Lower leg skin (tissue), 4 donors: ENCODE measurements around the gene SYCE3. TPM values are rescaled to one million over a fixed set of nuclear protein-coding genes. Genes with fewer than 3 reads are reported as not detected.

Source experiments
- DNase-seq, 2 donors: peaks; one replicate each; pipeline ENCODE4 v3.0.0-alpha.2; 2019; ENCODE audit warnings: low spot score in 2 of 2
- H3K4me3 ChIP-seq: fragments of 200-600 bp; sonication (generic); 2 replicates; pipeline ENCODE4 v1.5.1; 2017; ENCODE audit warnings: mild to moderate bottlenecking, low read depth; ENCODE audit not compliant: poor library complexity, severe bottlenecking
- POLR2A ChIP-seq, 2 donors: fragments of 450-650 bp; IDR thresholded peaks; one replicate each; pipeline ENCODE4 v1.6.1; 2016 to 2017; ENCODE audit warnings: antibody characterized with exemption in 2 of 2, mild to moderate bottlenecking in 1 of 2, moderate library complexity in 1 of 2
- WGBS, 2 donors: methylation state at CpG; one replicate each; pipeline ENCODE4 v1.1.5; 2018; 5-methylcytosine and 5-hydroxymethylcytosine counted together
- intact Hi-C: fragments of 100-400 bp; cut with DNase I; formaldehyde crosslinking; loops from one replicate; pipeline ENCODE4 v1.15.0; 2023; ENCODE audit warnings: low total_unique reads
- total RNA-seq, 4 donors: library from RNA; depleted of rRNA; stranded (reverse); fragments of >200 nt; gene quantifications; one replicate each; pipeline ENCODE4 v1.1.0, GENCODE V29; 2016
- TF ChIP-seq, protein P1 (sequence below), 3 donors: fragments of 450-650 bp; IDR thresholded peaks; one replicate each; pipeline ENCODE4 v1.5.1; 2016; ENCODE audit warnings: antibody characterized with exemption in 3 of 3, mild to moderate bottlenecking in 3 of 3, moderate library complexity in 2 of 3

Gene SYCE3
- total RNA-seq, 4 donors from 2014 or later: not detected

DNA sequence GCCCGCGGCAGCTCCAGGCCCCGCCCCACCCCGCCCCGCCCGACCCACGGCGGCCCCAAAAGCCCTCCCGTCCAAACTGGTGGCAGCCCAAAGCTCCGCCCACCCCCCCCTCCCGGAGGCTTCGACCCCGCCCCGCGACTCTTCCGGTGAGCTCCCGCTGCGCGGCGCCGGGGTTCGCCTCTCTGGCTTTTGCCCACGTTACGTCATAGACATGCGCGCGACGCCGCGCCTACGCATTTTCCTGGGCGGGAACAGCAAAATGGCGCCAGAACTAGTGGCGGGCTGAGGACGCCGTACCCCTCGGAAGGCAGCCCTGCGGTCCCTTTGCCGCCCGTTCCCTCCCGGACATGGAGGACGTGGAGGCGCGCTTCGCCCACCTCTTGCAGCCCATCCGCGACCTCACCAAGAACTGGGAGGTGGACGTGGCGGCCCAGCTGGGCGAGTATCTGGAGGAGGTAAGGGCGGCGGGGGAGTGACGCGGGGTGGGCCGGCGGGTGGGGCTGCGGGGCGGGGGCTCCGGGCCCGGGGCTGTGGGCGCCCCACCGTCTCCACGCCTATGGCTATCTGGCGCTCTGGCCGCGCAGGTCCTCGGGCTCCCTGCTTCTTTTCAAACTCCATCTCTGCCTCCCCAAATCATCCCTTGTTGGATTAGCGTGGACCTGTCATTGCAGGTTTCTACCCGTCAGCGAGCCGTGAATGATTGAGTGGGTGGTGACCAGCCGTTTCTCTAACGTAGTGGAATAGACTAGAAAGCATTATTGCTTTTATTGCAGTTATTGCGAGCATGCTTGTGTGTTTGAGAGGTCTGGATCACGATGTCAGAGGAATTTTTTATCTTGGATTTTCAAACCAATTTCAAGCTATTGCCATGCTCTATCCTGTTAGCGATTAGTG lies 54.5 kb downstream of the SYCE3 start, which contains the start of gene NCAPH2:
NCAPH2 (plus strand) TSS at position 234 of the 894 bp plus-strand sequence; CDS start at position 348, 114 bp downstream.
- TF ChIP-seq, protein P1, sequence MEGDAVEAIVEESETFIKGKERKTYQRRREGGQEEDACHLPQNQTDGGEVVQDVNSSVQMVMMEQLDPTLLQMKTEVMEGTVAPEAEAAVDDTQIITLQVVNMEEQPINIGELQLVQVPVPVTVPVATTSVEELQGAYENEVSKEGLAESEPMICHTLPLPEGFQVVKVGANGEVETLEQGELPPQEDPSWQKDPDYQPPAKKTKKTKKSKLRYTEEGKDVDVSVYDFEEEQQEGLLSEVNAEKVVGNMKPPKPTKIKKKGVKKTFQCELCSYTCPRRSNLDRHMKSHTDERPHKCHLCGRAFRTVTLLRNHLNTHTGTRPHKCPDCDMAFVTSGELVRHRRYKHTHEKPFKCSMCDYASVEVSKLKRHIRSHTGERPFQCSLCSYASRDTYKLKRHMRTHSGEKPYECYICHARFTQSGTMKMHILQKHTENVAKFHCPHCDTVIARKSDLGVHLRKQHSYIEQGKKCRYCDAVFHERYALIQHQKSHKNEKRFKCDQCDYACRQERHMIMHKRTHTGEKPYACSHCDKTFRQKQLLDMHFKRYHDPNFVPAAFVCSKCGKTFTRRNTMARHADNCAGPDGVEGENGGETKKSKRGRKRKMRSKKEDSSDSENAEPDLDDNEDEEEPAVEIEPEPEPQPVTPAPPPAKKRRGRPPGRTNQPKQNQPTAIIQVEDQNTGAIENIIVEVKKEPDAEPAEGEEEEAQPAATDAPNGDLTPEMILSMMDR (IDR thresholded peaks at IDR 0.05): no peak
- peak; percentile 95 to 99 for DNase-seq
- peak within 1 kb of the TSS; percentile 98 for H3K4me3 ChIP-seq
- intact Hi-C loops: no loop called here
- WGBS, 2 donors: 0% methylated on average over 17 to 50 of the region's 76 CpGs

DNA sequence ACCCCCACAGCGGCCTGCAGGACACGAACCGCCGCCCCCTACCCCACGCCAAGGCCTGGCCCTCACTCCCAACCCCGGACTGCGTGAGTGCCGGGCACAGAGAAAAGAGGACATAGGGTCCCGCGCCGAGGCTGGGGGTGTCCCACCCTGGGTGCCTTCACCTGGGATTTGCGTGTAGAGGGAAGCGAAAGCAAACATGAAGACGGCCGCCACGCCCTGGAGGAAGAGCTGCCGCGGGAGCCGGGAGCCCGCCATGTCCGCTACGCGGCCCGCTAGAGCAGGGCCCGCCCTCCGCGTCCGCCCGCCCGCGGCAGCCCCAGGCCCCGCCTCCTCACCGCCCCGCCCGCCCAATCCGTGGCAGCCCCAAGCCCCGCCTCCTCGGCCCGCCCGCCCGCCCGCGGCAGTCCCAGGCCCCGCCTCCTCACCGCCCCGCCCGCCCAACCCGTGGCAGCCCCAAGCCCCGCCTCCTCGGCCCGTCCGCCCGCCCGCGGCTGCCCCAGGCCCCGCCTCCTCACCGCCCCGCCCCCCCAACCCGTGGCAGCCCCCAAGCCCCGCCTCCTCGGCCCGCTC lies 55.2 kb downstream of the SYCE3 start, which contains the start of gene LMF2:
LMF2 (minus strand) TSS at position 282 of the 570 bp plus-strand sequence; CDS start at position 255, 27 bp downstream.
- WGBS, 2 donors: 0 to 1% methylated on average over 2 to 14 of the region's 62 CpGs
- TF ChIP-seq POLR2A (IDR thresholded peaks at IDR 0.05): no peak
- TF ChIP-seq, protein P1 (IDR thresholded peaks at IDR 0.05): no peak
- peak; percentile 89 to 98 for DNase-seq
- peak within 1 kb of the TSS; percentile 98 for H3K4me3 ChIP-seq
- intact Hi-C loops: no loop called here

DNA sequence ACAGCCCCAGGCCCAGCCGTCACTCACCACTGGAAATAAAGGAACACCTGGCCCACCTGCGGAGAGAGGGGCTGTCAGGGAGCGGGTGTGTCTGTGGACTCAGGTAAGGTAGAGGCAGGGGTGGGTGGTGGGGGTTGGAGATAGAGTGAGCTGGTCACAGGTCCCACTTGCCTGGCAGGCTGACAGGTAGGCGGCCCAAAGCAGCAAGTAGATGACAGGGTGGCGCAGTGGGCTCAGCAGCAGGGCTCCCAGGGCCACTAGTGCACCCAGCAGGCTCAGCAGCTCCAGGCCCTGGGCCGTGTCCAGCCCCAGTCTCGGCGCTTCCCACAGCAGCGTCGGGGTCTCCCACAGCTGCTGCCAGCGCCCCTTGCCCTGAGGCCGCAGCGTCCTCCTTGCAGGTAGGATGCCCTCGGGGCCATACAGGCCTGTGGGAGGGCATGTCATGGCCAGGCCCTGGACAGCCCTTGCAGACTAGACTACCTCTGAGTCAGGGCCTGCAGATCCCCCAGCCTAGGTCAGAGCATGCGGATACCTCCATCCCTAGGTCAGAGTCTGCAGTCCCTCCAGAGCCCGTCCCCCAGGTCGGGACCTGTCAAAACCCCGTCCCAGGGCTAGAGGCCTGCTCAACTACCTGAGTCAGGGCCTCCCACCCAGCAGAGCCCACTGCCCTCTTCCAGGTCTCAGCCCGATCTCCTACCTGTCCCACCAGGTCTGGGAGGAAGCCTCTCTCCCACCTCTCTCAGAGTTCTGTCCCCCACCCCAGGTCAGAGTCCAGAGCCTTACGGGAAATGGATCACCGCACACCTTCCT lies 55.9 kb downstream of the SYCE3 start:
- WGBS, 2 donors: 30 to 31% methylated on average over 21 of the region's 21 CpGs
- H3K4me3 ChIP-seq: peak overlapping the region; percentile 98
- no peak for TF ChIP-seq POLR2A (IDR thresholded peaks at IDR 0.05)
- TF ChIP-seq, protein P1 (IDR thresholded peaks at IDR 0.05): no peak
- intact Hi-C loops: no loop called here
- no peak for DNase-seq

DNA sequence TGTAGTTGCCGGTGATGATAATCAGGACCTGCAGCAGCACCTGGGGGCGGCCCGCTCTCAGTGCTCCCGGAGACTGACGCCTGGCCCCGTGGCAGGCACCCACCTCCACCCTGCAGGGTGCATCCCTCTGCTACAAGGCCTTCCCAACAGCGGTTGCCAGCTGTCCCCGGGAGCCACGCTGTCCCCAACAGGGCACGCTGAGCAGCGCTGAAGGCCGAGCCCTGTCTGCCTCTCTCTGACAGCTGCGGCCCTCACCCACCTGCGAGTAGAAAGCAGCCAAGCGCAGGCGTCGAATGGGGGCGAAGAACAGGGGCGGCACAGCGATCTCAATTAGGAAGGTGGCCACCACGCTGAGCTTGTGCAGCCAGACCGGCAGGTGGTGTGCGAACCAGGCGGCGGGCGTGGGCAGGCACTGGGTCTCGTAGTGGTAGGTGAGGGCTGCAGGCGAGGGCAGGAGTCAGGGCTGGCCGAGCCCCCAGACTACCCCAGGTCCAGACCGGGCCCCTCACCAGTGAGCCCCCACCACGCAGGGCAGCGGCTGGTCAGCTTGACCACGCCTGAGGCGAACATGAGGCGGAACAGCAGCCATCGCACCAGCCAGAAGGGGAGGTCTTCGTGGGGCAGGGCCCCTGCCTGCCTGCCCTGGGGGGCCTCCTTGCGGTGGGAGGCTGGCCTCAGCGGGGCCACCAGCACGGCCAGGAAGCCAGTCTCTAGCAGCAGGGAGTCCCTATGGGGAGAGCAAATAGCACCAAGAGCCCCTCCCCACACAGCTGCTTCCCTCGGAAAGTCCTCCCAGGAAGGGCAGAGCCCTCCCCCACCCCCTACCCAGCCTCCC lies 56.7 kb downstream of the SYCE3 start:
- intact Hi-C loops: no loop called here
- 87 to 94% methylated on average over 31 to 37 of the region's 41 CpGs for WGBS, 2 donors
- no peak for TF ChIP-seq POLR2A (IDR thresholded peaks at IDR 0.05)
- TF ChIP-seq, protein P1 (IDR thresholded peaks at IDR 0.05): no peak
- H3K4me3 ChIP-seq: no peak overlapping the region
- no peak for DNase-seq

DNA sequence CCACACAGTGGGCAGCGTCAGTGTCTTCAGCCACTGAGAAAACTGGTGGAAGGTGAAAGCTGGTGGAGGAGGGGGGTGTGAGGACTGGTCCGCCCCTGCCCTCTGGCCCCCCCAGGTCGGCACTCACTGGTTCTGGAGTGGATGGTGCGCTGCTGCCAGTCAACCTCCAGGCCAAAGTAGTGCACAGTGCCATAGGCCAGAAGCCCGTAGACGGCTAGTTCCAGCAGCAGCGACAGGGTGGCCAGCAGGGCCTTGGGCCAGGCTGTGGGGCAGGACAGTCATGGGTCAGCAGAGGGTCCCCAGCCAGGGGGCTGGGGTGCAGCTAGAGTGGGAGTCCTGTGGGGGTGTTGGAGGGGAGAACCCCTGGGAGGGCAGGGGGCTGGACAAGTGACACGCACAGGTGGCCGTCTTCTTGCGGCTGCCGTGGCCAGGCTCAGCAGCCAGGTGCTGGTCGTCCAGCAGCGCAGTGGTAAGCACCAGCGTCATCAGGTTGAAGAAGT lies 57.4 kb downstream of the SYCE3 start:
- intact Hi-C loops: no loop called here
- 86 to 96% methylated on average over 11 to 14 of the region's 14 CpGs for WGBS, 2 donors
- no peak for TF ChIP-seq POLR2A (IDR thresholded peaks at IDR 0.05)
- TF ChIP-seq, protein P1 (IDR thresholded peaks at IDR 0.05): no peak
- DNase-seq: no peak
- no peak overlapping the region for H3K4me3 ChIP-seq
